LNCaP clone FGC (cell line): Measurements from ENCODE around the gene RAB23.

Experiments used
- DNase-seq: peaks from one replicate; pipeline ENCODE4 v3.0.0-alpha.2; 2011; ENCODE audit warnings: low read depth
- H3K4me3 ChIP-seq: 2 replicates; pipeline ENCODE4 v1.5.1; 2011; ENCODE audit warnings: mild to moderate bottlenecking, low read depth, low read length, control low read depth
- TF ChIP-seq, protein P1 (sequence below): IDR thresholded peaks from 2 replicates; pipeline ENCODE4 v1.5.1; 2012; ENCODE audit warnings: mild to moderate bottlenecking; ENCODE audit not compliant: control insufficient read depth, insufficient read depth; ENCODE audit errors: extremely low read depth

RAB23 gene

DNA sequence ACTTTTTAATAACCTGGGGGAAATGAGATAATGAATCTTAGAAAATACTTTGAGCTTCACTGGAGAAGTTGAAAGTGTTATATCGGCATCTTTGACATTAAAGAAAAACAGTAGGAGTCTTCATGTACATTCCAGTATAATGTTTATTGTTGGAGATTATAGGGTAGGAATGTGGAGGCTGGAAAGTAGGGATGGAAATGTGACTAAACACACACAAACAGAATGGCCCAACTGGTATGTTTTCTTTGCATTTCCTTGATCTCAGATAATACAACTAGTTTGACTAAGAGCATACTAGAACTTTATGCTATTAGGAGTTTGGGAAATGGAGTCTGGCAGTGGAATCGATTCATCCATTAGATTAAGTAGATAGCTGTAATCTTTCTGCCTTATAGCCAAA, 60.1 kb downstream of the RAB23 start:
- TF ChIP-seq, protein P1, sequence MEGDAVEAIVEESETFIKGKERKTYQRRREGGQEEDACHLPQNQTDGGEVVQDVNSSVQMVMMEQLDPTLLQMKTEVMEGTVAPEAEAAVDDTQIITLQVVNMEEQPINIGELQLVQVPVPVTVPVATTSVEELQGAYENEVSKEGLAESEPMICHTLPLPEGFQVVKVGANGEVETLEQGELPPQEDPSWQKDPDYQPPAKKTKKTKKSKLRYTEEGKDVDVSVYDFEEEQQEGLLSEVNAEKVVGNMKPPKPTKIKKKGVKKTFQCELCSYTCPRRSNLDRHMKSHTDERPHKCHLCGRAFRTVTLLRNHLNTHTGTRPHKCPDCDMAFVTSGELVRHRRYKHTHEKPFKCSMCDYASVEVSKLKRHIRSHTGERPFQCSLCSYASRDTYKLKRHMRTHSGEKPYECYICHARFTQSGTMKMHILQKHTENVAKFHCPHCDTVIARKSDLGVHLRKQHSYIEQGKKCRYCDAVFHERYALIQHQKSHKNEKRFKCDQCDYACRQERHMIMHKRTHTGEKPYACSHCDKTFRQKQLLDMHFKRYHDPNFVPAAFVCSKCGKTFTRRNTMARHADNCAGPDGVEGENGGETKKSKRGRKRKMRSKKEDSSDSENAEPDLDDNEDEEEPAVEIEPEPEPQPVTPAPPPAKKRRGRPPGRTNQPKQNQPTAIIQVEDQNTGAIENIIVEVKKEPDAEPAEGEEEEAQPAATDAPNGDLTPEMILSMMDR = no peak
- no peak for DNase-seq
- H3K4me3 ChIP-seq = no peak overlapping the region

DNA sequence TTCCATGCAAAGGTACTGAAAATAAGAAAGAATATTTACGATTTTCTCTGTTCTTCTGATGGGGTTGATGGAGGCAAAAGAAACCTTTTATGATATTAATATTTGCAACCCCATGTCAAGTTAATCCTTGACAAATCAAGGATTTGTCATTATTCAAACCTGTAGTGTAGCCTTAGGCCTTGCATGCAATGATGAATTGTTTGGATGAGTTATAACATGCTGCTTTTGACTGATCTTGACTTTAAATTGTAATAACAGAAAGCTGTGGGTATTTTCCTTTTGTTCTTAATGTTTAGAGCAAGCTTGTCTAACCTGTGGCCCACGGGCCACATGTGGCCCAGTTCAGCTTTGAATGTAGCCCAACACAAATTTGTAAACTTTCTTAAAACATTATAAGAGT, 63.0 kb downstream of the RAB23 start:
- no peak overlapping the region for H3K4me3 ChIP-seq
- DNase-seq = no peak
- TF ChIP-seq, protein P1 = no peak

DNA sequence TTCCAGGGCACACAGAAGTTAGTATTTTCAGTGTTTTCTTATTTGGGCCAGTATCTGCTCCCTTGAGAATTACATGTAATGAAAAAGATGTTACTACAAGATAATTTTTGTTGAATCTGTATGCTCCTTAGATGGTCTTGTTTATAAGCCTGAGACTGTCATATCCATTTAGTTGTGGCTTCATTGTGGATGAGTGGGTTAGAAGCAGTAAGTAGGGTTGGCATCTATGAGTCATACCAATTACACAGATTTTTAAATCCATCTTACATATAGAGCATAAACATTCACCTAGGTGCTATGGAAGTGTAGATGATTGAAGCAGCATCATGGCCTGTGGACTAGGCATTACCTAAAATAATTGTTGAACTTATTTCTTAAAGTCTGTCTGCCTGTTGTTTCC, 63.4 kb downstream of the RAB23 start:
- H3K4me3 ChIP-seq = no peak overlapping the region
- no peak for DNase-seq
- TF ChIP-seq, protein P1 = no peak

DNA sequence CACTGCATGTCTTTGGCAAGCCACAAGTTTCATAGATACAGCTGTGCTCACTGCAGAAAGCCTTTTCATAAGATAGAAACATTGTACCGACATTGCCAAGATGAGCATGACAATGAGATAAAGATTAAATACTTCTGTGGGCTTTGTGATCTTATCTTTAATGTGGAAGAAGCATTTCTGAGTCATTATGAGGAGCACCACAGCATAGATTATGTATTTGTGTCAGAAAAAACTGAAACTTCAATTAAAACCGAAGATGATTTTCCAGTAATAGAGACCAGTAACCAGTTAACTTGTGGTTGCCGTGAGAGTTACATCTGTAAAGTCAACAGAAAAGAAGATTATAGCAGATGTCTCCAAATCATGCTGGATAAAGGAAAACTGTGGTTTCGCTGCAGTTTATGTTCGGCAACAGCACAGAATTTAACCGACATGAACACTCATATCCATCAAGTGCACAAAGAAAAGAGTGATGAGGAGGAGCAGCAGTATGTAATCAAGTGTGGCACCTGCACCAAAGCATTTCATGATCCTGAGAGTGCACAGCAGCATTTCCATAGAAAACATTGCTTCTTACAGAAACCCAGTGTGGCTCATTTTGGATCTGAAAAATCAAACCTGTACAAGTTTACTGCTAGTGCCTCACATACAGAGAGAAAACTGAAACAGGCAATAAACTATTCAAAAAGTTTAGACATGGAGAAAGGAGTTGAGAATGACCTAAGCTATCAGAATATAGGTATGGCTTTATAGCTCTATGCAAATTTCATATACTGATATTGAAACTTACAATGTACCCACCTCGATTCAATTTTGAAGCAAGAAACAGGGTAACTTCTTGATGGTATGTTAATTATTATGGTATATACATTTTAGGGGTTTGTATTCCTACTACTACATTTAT, 73.9 kb downstream of the RAB23 start:
- DNase-seq = no peak
- H3K4me3 ChIP-seq = no peak overlapping the region
- TF ChIP-seq, protein P1 = no peak

DNA sequence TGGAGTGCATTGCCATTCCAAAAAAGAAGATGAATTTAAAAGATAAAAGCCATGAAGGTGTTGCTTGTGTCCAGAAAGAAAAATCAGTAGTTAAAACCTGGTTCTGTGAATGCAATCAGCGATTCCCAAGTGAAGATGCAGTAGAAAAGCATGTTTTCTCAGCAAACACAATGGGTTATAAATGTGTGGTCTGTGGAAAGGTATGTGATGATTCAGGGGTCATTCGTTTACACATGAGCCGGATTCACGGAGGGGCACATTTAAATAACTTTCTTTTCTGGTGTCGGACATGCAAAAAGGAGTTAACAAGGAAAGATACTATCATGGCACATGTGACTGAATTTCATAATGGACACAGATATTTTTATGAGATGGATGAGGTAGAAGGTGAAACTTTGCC, 74.7 kb downstream of the RAB23 start:
- TF ChIP-seq, protein P1 = no peak
- DNase-seq = no peak
- no peak overlapping the region for H3K4me3 ChIP-seq

DNA sequence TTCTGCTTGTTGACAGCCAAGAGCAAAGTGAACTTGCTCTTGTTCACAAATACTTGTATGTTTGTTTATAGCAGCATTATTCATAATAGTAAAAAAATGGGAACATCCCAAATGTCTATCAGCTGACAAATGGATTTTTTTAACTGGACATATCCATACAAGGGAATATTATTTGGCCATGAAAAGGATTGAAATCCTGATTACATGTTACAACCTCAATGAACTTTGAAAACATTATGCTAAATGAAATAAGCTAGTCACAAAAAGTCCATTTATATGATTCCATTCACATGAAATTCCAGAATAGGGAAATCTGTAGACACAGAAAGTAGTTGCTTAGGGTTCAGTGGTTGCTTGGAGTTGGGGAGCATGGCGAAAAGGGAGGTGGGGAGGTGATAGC, 78.4 kb downstream of the RAB23 start:
- TF ChIP-seq, protein P1 = no peak
- no peak overlapping the region for H3K4me3 ChIP-seq
- DNase-seq = no peak

DNA sequence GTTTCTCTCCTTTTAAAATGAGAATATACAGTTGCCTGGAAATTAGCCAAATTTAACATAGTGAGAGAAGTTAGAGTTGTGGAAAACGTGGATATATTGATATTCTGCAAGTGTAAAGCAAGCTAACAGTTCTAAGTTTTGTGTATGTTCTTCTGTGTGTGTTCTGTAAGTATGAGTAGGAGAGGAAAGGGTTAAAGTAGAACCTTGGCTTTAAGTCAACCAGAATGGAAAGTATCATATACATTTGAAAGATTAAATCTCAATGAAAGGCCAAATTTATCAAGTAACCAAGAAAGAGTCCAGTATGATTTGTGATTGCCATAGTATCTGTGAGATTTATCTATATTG, 80.0 kb downstream of the RAB23 start:
- TF ChIP-seq, protein P1 = no peak
- DNase-seq = no peak
- H3K4me3 ChIP-seq = no peak overlapping the region
